NCI-H2171 treated with DMSO at 0.1 percent for 48 hours (cell line): ENCODE measurements around the gene IQCE.
"Not testable (repeated sequence)": the region's sequence is repeated elsewhere in the genome, so short reads cannot be mapped to it uniquely, and the experiment has no call there.

Experiments used
- DNase-seq: peaks from one replicate; lab custom pipeline; 2025; lab: John Stamatoyannopoulos, UW

Gene IQCE

DNA sequence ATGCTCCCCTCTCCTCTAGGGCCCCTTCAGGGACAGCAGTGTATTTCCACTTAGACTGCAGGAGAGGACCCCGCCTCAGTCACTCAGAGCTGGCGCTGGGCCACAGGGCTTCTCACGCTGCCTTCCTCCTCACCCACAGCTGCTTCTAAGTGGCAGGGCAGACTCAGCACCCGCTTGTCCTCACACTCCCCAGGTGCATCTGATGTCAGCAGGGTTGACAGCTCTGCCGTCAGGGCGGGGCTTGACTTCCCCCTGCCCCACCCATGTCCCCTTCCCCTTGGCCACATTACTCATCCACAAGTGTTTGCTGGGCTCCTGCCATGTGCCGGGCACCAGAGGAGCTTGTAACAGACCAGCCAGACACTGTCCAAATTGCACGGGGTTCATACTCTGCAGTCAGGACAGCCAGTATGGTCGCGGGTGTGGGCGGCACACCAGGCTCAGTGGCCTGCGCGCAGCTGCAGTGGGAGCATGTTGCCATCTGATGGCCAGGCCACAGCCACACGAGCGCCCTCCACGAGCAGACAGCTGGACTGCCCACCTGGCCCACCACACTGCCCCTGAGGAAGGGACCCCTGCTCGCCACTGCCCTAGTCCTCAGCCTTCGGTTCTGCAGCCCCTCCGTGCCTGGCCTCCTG, 43.7 kb downstream of the IQCE start:
- DNase-seq: peak; percentile 62

DNA sequence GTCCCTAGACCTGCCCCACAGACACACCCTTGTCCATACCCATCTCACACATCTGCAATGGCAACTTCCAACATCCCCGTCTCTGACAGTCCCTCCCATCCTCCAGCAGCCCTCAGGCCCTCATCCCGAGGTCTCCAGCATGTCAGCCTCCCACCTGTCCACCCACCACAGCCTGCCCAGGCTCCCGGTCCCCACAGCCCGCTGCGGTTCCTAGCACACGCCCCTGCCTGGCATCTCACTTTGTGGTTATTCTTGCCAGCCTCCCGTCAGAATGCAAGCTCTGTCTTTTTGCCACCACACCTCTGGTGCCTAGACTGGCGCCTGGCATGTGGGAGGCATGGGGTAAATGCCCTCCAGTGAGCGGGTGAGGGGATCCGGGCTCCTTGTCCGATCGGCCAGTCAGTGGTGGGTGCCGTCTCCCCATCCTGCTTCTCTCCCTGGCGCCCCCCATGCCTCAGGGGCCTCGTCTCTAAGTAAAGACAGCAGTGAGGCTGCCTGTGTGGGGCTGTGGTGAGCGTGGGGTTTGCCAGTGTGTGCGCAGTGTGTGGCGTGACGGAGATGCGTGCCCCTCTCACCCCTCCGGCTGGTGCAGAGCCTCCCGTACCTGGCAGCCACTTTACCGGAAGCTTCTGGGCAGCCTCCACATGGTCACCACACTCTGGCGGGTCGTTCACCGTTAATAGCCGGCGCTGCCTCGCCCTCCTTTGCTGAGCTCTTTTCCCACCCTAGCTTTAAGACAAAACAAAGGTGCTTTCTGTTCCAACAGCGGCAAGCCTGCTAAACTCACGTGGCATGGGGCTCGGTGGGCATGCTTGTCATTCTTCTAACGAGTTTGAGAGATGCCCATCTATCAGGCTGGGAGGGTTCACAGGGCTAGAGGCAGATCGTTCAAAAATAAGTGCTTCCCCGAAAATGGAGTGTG, 44.5 kb downstream of the IQCE start:
- DNase-seq: no peak

DNA sequence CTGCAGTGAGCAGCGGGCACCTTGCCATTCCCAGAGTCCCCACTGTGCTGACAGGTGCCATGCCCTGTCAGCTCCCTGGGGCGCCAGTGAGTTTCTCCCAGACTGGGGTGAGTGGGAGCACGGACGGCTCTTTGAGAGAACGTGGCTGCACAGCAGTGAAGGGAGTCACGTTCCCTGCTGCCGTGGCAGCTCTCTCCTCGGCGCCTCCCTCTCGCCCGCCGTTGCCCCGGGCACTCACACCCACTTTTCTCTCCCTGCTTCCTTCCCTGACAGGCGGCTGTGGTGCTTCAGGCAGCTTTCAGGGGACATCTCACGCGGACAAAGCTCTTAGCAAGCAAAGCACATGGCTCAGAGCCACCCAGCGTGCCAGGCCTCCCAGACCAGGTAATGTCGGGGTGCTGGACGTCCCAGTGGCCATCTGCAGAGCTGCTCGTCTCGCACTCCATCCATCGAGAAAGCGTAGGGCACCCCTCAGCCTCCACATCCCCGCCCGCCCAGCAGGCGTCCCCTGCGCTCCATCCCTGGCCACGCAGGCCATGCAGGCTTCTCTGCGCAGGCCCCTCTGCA, 45.9 kb downstream of the IQCE start:
- DNase-seq: peak; percentile 77

DNA sequence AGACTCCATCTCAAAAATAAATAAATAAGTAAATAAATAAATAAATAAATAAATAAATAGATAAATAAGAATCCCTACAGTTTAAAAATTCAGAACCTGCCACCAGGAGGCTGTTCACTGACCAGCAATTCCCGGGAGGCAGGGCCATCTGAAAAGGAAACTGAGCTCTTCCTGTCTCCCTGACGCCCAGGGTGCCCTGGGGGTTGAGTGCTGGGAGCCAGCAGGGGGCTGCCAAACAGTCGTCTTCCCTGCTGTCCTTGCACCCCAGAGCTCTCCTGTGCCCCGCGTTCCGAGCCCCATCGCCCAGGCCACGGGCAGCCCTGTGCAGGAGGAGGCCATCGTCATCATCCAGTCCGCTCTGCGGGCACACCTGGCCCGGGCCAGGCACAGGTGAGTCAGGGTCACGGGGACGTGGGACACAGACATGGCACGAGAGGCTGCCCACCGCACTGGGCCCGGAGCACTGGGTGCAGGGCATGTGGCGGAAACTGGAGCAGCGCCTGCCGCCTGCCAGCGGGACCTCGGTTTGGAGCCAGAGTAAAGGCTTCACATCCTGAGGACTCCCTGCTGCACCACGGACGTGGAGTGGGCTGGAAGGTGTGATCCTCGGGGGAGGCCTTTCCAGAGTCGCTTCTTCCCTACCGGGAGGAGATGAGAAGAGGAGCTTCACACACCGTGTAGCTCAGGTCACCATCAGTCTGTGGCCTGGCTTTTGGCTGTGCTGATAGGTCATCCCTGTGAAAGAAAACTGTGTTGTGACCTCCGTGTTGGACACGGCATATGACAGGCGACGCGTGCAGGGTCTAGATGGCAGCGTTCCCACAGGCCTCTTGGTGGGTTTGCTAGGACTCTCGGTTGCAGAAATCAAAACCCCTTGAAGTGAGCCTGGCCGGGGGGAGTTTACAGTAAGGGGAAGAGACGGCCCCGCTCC, 47.1 kb downstream of the IQCE start:
- no peak for DNase-seq

DNA sequence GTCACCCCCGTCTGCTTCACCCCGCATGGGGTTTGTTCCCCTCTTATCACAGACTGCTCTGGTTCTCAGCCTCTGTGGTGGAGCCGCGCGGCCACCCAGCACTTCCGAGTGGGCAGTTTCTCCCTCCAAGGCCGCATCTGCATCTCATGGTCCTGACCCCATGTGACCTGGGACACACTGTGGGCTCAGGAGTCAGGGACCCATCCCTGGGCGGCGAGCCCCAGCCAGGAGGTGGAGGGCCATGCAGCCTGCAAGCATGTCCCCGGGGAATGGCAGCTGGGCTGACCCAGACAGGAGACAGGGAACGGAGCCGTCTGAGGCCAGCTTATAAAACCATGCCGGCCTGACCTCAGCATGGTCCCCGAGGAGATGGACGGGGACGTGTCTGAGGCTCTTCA, 47.8 kb downstream of the IQCE start:
- no peak for DNase-seq

DNA sequence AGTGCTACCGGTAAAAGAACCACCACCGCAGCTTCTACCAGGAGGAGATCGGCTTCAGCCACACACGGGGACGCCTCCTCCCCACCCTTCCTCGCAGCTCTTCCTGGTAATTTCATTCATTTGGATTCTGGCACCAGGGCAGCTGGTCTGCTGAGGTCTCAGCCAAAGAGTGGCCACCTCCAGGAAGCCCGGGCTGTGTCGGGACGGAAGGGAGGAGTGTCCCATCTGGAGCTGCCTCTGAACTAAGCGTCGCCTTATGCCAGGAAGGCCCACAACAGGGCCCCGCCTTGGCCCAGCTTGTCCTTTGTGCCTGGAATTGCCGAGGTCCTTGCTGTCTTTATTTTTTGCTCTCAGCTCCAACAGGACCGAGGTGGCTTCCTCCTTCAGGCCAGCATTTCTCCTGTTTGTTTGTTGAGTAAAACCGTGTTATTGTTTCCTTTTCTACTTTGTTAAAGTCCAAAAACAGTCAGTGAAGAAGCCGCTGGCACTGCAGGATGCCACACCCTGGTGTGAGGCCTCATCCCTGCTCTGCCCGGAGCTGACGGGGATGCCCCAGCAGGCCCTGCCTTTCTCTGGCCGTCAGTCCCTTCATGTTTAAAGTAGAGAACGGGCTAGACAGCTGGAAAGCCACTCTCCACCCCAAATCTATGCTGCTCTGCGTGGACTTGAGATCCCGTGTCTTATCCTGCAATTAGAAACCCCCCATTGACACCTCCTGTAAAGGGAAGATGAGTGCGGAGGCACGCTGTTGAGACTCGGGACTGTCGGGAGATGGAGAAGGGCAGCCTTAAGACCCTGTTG, 48.5 kb downstream of the IQCE start:
- DNase-seq: no peak

DNA sequence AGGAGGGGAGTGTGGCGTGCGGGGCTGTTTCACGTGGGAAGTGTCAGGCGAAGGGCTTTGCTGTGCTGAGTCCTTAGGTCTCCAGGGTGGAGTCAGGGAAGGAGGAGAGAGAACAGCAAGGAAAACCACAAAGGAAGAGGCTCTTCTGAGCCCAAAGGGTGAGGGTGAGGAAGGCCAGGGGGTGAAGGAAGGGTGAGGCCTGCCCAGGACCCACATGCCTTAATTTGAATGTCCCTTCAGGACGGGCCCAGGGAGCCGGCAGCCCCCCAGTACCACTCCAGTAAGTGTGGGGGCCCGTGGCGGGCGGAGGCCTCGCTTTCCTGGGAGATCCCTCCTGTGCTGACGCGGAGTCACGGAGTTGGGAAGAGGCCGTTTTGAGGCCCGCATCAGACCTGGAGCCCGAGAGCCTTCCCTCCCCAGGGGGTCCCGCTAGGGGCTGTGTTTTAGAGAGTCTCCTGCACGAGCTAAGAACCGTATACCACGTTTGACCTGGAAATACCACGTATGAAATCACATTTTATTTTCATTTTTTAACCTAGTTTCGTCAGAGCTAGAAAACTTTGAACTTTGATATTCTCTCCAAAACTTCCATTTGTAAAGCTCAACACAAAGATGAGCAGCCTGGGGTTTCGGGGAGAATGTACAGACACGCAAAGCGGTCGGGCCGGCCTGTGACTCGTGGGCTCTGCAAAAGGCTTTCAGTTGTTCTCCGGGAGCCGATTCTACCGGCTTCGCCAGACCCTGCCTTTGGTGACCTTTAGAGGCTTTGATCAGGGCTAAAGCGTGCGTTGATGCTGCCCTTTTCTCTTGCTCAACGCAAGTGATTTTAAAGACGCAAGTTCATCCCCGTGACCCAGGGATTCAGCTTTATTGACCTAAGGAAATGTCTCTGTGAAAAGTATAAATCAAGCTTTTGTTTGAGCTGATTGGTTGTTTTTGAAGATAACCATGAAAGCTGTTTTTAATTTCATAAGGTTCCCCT, 49.4 kb downstream of the IQCE start:
- no peak for DNase-seq

DNA sequence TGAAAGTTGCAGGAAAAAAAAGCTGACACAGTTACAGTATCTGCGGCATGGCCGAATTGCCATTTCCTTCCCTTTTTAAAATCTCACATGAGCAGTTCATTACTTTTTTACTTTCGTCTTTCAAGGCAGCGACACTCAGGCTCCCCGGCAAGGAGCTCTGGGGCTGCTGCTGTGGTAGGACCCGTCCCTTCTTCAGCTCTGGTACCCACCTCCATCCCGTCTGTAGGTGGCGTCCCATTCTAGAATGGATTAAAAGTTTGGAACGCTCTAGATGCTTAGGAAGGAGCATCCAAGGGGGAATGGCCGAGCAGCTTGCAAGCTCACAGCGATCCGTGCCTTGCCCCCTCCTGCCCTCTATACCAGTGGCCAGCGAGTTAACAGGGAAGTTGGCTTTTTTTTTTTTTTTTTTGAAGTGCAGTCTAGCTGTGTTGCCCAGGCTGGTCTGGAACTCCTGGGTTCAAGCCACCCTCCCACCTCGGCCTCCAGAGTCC, 50.2 kb downstream of the IQCE start:
- no peak for DNase-seq

DNA sequence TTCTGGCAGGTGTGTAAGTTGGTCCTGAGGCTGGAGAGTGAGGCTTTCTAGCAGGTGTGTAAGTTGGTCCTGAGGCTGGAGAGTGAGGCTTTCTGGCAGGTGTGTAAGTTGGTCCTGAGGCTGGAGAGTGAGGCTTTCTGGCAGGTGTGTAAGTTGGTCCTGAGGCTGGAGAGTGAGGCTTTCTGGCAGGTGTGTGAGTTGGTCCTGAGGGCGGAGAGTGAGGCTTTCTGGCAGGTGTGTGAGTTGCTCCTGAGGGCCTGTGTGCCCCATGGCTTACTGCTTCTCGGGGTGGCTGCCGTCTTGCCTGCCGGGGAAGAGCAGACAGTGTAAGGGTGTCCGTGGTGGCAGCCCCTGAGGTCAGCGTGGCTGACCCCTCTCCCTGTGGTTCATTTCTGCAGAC, 50.9 kb downstream of the IQCE start:
- not testable (repeated sequence) for DNase-seq

DNA sequence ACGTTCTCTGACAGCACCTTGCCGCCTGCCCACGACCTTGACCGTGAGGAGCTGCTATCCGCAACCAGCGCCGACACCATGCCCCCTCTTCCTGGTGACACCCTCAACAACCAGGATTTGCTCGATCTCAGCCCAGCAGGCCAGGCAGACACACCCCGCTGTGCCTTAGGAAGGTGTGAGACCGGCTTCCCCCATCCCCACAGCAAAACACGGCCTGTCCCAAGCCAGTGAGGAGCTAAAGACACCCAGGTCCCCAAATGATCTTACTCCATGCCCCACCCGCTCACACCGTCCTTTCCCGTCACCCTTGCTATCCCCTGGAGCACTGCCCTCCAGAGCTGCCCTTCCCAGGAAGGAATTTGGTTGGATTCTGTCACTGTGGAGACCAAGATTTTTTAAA, 51.7 kb downstream of the IQCE start:
- DNase-seq: no peak

DNA sequence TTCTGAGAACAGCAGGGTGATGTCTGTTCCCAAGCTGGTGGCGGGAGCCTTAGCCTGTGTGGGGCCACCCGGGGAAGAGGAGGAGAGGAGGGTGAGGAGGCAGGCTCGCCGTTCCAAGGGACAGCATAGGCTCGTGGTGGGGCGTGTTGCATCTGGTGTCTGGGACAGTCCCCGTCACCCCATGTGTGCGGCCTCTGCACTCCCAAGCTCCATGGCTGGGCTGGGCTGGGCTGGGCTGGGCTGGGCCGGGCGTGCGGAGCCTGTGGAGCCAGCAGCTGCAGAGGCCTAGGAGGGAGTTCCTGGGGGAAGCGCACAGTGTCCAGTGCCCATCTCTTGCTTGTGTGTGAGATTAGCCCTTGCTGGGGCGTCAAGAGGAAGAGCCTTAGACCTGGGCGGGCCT, 52.1 kb downstream of the IQCE start:
- DNase-seq: no peak

DNA sequence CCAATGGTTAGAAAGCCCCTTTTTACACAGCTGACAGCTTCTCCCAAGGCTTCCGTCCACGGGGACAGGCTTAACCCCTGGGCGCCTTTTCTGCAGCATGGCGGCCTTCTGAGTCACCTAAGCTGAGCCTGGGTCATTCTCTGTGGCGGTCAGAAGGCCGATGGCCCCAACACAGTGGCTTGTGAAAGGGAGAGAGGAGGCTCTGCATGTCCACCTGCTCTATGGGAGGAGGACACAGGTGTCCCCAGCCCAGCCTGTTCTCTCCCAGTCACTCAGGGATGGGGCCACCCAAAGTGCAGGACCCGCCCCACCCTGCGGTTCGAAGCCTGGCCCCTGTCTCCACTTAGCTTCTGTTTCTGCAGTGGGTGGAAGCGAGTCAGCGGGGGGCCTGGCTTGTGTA, 52.6 kb downstream of the IQCE start:
- no peak for DNase-seq

DNA sequence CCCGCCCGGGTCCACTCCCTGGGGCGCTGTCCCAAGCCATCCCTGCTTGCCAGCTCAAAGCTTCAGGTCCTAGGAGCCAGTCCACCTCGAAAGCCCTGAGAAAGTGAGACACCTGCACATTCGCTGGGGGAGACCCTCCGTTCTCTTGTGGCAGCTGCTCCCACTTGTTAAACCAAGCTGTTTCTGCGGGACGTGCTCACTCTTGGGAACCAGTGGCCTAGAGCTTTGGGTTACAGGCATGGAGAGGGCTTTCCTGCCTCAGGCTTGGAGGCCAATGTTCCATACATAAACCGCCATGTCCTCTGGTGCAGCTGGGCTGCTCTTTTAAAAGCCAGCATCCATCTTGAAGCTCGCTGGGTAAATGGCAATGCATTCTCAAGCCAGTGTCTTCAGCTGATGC, 53.1 kb downstream of the IQCE start:
- no peak for DNase-seq

DNA sequence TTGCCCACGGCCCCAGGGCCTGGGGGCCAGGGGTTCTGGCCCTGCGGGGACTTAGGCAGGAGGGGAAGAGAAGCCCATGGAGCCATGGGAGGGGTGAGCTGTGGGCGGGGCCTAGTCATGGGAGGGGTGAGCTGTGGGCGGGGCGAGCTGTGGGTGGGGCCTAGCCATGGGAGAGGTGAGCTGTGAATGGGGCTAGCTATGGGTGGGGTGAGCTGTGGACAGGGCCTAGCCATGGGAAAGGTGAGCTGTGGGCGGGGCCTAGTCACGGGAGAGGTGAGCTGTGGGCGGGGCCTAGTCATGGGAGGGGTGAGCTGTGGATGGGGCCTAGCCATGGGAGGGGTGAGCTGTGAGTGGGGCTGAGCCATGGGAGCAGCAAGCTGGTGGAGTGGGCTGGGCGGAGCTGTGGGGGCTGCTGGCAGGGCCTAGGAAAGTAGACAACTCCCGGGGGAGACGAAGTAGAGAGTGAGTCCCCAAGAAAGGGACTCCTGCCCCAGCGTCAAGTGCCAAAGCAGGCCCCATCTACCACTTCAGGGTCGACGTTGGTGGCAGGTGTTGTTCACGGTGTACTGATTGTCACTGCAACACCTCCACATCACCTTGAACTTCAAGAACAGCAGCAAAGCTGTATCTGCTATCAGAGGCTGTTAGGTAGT, 53.8 kb downstream of the IQCE start:
- DNase-seq: peak; percentile 52

DNA sequence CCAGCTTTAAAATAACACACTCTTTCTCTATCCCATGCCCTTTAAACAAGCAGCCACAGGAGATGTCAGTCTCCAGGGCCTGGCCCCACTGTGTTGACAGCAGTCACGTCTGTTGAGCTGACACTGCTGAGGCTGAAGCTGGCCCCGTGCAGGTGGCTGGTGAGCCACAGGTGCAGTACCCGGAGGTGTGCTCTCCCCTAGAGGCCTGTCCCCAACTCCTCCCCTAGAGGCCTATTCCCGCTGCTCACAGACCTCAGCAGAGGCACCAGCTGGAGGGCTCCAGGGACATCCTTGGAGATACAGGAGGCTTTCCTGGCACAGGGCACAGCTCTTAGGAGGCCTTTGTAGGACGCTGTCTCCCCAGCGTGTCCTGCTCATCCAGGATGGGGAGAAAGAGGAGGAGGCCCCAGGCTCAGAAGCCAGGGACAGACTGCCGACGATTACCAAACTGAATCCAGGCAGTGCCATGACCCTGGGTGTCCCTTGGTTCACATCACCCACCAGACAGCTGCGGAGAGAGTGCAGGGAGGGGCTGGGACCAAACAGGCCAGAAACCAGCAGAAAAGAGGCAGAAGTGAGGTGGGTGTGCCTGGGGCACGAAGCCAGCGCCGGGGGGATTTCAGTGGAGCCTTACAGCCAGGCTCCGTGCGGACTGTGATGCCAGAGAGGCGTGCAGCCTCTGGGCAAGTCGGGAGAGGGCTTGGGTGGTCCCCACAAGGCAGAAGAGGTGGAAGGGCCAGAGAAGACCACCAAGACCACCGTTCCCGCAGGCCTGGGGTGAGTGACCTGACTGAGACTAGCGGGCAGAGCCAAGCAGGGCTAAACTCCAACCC, 54.5 kb downstream of the IQCE start:
- DNase-seq: peak; percentile 96

DNA sequence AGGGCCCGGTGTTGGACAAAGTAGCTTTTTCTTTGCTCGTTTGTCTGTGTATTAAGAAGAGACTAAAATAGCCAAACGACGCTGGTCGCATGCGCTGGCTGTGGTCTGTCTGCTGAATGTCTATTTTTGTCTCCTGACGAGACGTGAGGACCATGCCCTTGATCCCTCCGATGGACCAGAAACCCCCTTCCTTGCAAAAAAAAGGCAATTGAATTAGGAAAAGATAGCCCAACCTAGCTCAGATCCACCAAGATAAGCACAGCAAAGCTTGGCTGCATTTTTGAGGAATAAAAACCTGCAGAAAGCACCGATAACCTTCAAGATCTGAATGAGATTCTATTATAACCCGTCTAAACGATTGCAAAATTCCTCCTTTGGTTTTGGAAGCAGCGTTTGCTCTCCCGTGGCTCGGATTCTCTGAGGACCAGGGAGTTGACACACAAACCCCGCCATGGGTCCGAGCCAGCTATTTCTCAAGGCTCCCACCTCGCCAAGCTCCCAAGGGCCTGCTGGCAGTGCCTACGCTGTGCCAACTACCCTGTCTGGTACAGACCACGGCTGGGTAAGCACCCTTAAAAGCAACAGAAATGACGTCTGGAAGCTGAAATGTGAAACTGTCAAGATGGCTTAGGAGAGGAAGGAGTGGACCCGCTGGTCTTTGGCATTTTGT, 55.3 kb downstream of the IQCE start:
- peak; percentile 72 for DNase-seq

DNA sequence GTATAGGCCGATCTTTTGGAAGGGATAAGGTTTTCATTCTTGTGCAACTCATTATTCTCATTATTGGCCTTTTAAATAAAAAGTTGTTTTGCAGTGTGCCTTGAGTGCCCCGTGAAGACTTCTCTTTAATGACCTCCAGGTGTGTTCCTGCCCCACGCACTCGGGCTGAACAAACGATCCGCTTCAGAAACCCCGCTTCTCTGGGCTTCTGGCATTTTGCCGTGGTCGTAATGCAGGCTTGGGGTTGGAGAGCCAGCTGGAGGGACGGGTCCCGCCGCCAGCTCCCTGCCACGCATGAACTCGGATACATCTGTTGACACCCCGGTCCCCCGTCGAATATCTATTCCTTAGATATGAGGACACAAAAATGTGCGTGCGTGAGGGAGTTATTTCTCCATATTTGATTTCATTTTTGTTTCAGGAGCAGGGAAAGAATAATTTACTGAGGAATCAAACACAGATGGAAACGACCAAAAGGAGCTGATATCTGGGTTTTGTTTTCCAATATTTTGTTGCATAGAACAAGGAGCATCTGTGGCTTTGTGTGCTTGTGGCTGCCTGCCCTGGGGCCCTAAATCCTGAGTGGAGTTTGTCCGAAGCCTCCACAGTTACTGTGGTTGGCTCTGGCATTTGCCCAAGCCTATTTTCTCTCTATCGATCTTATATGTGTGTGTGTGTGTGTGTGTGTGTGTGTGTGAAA, 56.0 kb downstream of the IQCE start:
- DNase-seq: peak; percentile 72
